ENCODE data around the gene MRO. TPM values are rescaled to one million over a fixed set of nuclear protein-coding genes. Genes with fewer than 3 reads are reported as not detected.

MRO gene
- total and polyA plus RNA-seq, 7 donors: 0.11 to 1.7 (median 0.82) TPM

DNA sequence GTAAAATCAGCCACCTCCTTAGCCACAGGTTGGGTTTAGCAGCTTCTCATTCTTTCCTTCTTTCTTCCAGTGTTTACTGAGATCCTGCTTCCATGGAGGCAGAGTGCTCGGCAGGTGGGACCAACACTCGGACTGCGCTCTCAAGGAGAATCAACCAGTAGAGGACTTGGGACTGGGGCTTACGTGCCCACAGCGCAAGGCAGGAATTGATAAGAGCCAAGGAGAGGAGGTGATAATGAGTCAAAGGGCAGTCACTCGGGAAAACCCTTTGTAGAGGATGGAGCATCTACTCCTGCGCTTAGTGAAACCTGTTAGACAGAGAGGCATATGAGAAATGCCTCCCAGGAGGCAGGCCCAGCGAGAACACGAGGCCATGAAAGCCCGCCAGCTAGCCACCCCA, 2.9 kb upstream of the MRO start:
- ATAC-seq: no peak
- 92 to 96% (median 92%) methylated on average over 10 of the region's 10 CpGs for WGBS, 3 donors
- intact Hi-C loops (cut with DNase I): no loop called here

DNA sequence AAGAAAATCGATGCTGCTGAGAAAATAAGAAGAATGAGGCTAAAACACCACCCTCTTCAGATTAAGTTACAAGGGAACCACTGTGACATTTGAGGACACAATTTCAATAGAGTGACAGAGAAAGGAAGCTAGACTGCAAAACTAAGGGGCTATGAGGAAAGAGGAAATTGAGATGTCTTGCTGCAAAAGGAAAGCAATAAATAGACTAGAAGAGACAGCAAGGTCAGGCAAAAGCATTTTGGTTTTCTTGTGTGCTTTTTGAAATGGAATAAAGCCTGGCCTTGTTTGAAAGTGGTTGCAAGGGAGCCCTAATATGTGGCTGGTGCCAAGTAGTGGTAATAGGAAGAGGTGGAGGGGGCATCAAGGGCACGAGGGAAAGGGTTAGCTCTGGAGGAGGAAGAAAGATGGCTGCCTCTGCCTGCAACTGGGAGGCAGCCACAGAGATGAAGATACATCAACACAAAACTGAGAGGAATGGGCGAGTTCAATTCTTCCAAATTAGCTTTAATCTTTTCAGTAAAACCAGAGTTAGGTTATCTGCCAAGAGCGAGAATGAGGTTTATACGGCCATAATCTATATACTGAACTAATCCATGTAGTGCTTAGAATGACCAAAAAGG, 1.2 kb upstream of the MRO start:
- Histone ChIP-seq H3K4me1 (peaks cover 17% of the 10 kb centered on the region), H3K27me3 (ENCODE audit: insufficient read depth in 3 of 3, low read length in 2 of 3) (no peaks in the 10 kb centered on the region), H3K27ac (no peak overlapping the region), H3K4me3 (no peak overlapping the region), H3K9me3 (no peaks in the 10 kb centered on the region), H3K36me3 (ENCODE audit: insufficient read depth in 1 of 2, low read depth in 1 of 2) (no peaks in the 10 kb centered on the region)
- intact Hi-C loops (cut with DNase I): loop anchor here in 1 of 2 donors (2.0 kb wide), 2 partner anchors 46 to 230 kb away; no protein-coding TSS in a partner anchor
- ATAC-seq: no peak
- TF ChIP-seq, protein P1, sequence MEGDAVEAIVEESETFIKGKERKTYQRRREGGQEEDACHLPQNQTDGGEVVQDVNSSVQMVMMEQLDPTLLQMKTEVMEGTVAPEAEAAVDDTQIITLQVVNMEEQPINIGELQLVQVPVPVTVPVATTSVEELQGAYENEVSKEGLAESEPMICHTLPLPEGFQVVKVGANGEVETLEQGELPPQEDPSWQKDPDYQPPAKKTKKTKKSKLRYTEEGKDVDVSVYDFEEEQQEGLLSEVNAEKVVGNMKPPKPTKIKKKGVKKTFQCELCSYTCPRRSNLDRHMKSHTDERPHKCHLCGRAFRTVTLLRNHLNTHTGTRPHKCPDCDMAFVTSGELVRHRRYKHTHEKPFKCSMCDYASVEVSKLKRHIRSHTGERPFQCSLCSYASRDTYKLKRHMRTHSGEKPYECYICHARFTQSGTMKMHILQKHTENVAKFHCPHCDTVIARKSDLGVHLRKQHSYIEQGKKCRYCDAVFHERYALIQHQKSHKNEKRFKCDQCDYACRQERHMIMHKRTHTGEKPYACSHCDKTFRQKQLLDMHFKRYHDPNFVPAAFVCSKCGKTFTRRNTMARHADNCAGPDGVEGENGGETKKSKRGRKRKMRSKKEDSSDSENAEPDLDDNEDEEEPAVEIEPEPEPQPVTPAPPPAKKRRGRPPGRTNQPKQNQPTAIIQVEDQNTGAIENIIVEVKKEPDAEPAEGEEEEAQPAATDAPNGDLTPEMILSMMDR (IDR thresholded peaks at IDR 0.05): no peak
- DNase-seq: no peak
- 63 to 70% (median 70%) methylated on average over 5 of the region's 5 CpGs for WGBS, 3 donors

More for the DNA sequence above, 2.9 kb upstream of the MRO start:
- peaks cover 17% of the 10 kb centered on the region for H3K4me1 ChIP-seq
- H3K4me3 ChIP-seq: no peak overlapping the region
- H3K9me3 ChIP-seq: no peaks in the 10 kb centered on the region
- TF ChIP-seq, protein P1 (IDR thresholded peaks at IDR 0.05): no peak
- DNase-seq: no peak
- no peaks in the 10 kb centered on the region for H3K36me3 ChIP-seq (ENCODE audit: insufficient read depth in 1 of 2, low read depth in 1 of 2)
- no peaks in the 10 kb centered on the region for H3K27me3 ChIP-seq (ENCODE audit: insufficient read depth in 3 of 3, low read length in 2 of 3)
- no peak overlapping the region for H3K27ac ChIP-seq

DNA sequence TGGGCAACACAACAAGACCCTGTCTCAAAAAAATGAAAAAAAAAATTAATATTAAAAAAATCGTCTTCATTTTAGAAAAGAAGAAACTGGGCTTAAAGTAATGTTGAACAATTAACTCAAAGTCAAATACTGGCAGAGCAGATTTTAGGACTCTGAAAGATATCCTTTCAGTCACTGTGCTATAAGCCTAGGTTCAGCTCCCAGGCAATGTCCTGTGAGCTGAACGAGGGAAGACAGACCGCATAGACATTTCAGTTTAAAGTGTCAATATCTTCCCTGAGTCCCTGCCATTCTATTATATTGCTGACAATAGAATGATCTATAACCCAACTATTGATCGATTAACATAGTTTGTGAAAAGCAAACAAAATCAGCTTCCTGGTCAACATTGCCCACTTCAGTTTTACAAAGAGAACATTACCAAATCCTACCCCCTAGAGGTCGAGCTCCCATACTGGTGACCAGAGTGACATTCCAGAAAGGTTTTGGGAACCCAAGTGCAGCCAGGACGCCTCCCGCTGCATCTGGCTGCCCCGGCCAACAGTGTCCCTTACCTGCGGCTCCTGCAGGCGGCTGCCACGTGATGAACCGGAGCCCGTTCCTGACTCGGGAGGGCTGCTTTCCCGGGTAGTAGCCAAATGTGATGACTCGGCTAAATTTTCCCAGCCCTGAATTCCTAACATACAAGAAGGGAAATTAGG, 639 bp downstream of the MRO start:
- TF ChIP-seq, protein P1 (IDR thresholded peaks at IDR 0.05): no peak
- peak overlapping the region; percentile 5 for H3K27ac ChIP-seq
- intact Hi-C loops (cut with DNase I): loop anchor here in 1 of 2 donors (10.0 kb wide), 1 partner anchor 236 kb away; no protein-coding TSS in a partner anchor
- no peaks in the 10 kb centered on the region for H3K36me3 ChIP-seq (ENCODE audit: insufficient read depth in 1 of 2, low read depth in 1 of 2)
- ATAC-seq (peak; percentile 55 to 62 (median 60)), DNase-seq (peak in 1 of 2 donors; percentile 23)
- WGBS, 3 donors: 11 to 16% (median 13%) methylated on average over 16 of the region's 16 CpGs
- H3K9me3 ChIP-seq: no peaks in the 10 kb centered on the region
- peaks cover 17% of the 10 kb centered on the region for H3K4me1 ChIP-seq
- H3K4me3 ChIP-seq: peak overlapping the region; percentile 65
- no peaks in the 10 kb centered on the region for H3K27me3 ChIP-seq (ENCODE audit: insufficient read depth in 3 of 3, low read length in 2 of 3)

DNA sequence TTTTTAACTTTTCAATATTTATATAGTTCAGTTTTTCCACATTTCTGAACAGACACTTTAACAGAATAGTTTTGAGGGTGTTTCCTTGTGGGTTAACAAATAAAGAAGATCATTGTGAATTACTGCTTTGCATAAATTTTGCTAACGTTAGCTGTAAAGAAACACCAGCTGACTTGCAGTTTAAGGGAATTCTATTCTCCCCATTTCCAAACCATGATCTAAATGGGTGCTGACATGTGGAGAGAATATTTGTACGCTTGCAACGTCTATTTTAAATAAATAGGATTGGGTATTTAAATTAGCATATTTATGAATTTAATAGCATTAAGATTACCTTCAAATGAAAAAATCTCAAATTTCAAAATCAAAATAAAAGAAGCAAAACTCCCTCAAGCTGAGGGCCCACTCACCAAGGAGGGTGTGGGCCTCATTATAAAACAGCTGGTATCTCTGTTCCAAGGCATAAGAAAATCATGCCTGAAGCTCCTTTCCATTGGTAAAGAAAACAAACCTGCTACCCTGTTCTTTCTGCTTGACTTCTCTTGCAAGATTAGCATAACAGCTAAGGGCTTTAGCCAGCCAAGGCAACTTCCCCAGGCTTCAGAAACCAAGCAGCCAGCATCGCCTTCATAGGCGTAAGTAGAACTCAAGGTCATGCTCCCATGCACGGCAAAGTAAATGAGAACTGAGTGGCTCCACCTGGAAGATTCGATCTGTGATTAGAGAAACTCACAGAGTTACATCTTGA, 3.2 kb downstream of the MRO start:
- intact Hi-C loops (cut with DNase I): loop anchor here in 1 of 2 donors (10.0 kb wide), 1 partner anchor 238 kb away; no protein-coding TSS in a partner anchor
- 78 to 85% (median 80%) methylated on average over 7 of the region's 7 CpGs for WGBS, 3 donors

More for the DNA sequence above, 3.2 kb downstream of the MRO start:
- H3K36me3 ChIP-seq (ENCODE audit: insufficient read depth in 1 of 2, low read depth in 1 of 2): no peaks in the 10 kb centered on the region
- DNase-seq (no peak), ATAC-seq (no peak)
- no peaks in the 10 kb centered on the region for H3K27me3 ChIP-seq (ENCODE audit: insufficient read depth in 3 of 3, low read length in 2 of 3)
- no peak overlapping the region for H3K27ac ChIP-seq
- TF ChIP-seq, protein P1 (IDR thresholded peaks at IDR 0.05): no peak
- H3K4me1 ChIP-seq: peaks cover 17% of the 10 kb centered on the region
- H3K9me3 ChIP-seq: no peaks in the 10 kb centered on the region
- no peak overlapping the region for H3K4me3 ChIP-seq

All from psoas muscle (tissue), 8 donors.